HUES48 (cell line): ENCODE measurements around the gene MTIF2.
"Not testable (repeated sequence)": the region's sequence is repeated elsewhere in the genome, so short reads cannot be mapped to it uniquely, and the experiment has no call there.

Experiments
- H3K27ac ChIP-seq: one replicate; pipeline ENCODE4 v1.7.0; 2013; ENCODE audit warnings: low read depth, low read length, inconsistent platforms
- H3K27me3 ChIP-seq: 2 replicates; pipeline ENCODE4 v1.6.1; 2013; ENCODE audit warnings: mild to moderate bottlenecking, low read length; ENCODE audit not compliant: control insufficient read depth, insufficient read depth
- H3K36me3 ChIP-seq: 2 replicates; pipeline ENCODE4 v1.6.1; 2013; ENCODE audit warnings: low read length; ENCODE audit not compliant: control insufficient read depth, insufficient read depth
- H3K4me1 ChIP-seq: 2 replicates; pipeline ENCODE4 v1.6.1; 2013; ENCODE audit warnings: mild to moderate bottlenecking, low read length; ENCODE audit not compliant: control insufficient read depth, insufficient read depth
- H3K4me3 ChIP-seq: 2 replicates; pipeline ENCODE4 v1.5.1; 2013; ENCODE audit warnings: mild to moderate bottlenecking, low read depth, low read length
- H3K9ac ChIP-seq: 2 replicates; pipeline ENCODE4 v1.6.1; 2013; ENCODE audit warnings: mild to moderate bottlenecking, low read depth, low read length, moderate library complexity
- H3K9me3 ChIP-seq: 2 replicates; pipeline ENCODE4 v1.6.1; 2013; ENCODE audit warnings: low read length; ENCODE audit not compliant: control insufficient read depth, insufficient read depth

Gene MTIF2

DNA sequence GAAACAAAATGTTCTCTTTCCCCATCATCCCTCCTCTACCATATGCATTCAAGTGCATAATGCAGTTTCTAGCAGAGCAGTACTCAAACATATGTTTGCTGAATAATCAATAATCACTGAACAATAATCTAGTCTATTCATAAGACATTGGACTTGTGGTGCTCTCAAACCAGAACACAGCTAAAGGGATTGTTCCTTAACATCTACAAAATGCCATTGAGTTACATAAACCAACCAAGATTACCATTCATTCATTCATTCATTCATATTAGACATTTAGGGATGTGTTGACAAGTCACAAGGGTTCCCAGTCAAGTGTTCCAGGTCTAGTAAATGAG is 40.8 kb downstream of the MTIF2 start:
- H3K36me3 ChIP-seq, result peaks cover 6% of the 10 kb centered on the region
- no peak overlapping the region for H3K27ac ChIP-seq
- no peaks in the 10 kb centered on the region for H3K27me3 ChIP-seq
- H3K4me3 ChIP-seq, result no peak overlapping the region
- no peak overlapping the region for H3K9ac ChIP-seq
- no peaks in the 10 kb centered on the region for H3K9me3 ChIP-seq
- peaks cover 5% of the 10 kb centered on the region; the same call in 1 of the 2 replicates for H3K4me1 ChIP-seq

DNA sequence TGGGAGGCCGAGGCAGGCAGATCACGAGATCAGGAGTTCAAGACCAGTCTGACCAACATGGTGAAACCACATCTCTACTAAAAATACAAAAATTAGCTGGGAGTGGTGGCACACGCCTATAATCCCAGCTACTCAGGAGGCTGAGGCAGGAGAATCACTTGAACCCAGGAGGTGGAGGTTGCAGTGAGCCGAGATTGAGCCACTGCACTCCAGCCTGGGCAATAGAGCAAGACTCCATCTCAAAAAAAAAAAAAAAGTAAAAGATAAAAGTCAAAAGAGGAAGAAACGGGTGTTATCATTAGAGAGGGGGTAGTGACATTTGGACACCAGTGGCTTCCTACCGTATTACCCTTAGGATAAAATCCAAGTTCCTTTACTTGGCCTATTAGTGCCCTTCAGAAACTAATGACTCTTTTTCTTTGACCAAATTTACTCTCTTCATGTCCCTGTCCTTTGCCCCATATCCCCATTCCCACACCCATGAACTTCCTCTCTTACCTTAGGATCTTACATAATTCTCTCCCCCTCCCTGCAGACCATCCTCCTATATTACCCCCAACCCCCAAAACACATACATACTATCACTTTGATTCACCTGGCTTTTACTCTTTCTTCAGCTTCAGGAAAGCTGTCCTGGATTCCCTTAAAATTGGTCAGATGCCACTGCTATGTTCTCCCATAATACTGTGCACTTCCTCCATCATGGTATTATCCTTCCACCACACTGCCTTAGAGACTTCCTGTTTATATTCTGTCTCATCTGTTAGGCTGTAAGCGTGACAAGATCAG is 41.4 kb downstream of the MTIF2 start:
- H3K4me1 ChIP-seq, H3K9me3 ChIP-seq, H3K27me3 ChIP-seq, H3K4me3 ChIP-seq, H3K9ac ChIP-seq, H3K27ac ChIP-seq, H3K36me3 ChIP-seq: not testable (repeated sequence)

DNA sequence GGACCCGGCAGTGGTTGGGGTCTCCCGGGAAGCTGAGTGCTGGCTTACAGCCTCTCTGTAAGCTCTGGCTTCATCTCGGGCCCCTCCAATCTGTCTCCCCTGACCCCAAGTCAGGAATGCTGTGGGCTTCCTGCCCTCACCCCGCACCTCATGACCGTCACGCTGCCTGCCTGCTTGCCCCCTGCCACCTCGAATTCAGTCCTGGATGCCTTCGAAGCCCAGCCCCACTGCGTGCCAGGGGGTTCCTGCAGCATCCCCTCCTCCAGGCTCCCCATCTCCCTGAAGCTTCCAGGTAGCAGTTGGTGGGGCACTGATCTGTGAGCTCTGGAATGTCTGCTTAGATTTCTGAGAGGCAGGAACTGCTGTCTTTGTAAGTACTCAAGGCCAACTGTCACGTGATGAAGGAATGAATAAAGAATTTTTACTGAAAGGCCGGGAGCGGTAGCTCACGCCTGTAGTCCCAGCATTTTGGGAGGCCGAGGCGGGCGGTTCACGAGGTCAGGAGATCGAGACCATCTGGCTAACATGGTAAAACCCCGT is 43.5 kb downstream of the MTIF2 start:
- H3K9ac ChIP-seq, result no peak overlapping the region

DNA sequence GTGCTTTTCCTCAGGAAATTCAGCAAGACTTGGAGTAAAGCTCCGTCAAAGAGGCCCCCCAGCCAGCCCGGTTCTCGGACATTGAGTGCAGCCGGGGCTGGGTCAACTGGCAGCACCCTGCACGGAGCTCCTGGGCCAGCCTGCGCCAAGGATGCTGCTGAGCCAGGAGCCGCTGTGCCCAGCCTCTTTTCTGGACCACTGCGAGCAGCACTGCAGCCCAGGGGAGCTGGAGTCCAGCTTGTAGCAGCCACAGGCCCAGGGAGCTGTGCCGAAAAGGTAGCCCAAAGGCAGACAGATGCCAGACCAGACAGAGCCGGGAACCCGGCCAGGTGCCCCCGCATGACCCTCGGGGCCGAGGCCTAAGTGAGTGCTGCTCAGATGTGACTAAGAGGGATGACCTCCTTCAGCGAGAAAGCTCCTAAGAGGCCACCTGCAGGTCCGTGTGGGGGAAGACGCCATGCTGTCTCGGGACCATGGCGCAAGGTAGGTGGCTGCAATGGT is 44.2 kb downstream of the MTIF2 start:
- no peak overlapping the region for H3K9ac ChIP-seq
- H3K27me3 ChIP-seq, result no peaks in the 10 kb centered on the region
- H3K27ac ChIP-seq, result no peak overlapping the region
- H3K9me3 ChIP-seq, result no peaks in the 10 kb centered on the region
- no peaks in the 10 kb centered on the region for H3K4me1 ChIP-seq
- H3K36me3 ChIP-seq, result 0 out of 2 replicates have a peak, but pooled peaks cover 4% of the 10 kb centered on the region
- no peak overlapping the region for H3K4me3 ChIP-seq

More for the DNA sequence above, 43.5 kb downstream of the MTIF2 start:
- Histone ChIP-seq H3K36me3 (0 out of 2 replicates have a peak, but pooled peaks cover 4% of the 10 kb centered on the region), H3K4me3 (no peak overlapping the region), H3K9me3 (no peaks in the 10 kb centered on the region), H3K4me1 (no peaks in the 10 kb centered on the region), H3K27ac (no peak overlapping the region), H3K27me3 (no peaks in the 10 kb centered on the region)

DNA sequence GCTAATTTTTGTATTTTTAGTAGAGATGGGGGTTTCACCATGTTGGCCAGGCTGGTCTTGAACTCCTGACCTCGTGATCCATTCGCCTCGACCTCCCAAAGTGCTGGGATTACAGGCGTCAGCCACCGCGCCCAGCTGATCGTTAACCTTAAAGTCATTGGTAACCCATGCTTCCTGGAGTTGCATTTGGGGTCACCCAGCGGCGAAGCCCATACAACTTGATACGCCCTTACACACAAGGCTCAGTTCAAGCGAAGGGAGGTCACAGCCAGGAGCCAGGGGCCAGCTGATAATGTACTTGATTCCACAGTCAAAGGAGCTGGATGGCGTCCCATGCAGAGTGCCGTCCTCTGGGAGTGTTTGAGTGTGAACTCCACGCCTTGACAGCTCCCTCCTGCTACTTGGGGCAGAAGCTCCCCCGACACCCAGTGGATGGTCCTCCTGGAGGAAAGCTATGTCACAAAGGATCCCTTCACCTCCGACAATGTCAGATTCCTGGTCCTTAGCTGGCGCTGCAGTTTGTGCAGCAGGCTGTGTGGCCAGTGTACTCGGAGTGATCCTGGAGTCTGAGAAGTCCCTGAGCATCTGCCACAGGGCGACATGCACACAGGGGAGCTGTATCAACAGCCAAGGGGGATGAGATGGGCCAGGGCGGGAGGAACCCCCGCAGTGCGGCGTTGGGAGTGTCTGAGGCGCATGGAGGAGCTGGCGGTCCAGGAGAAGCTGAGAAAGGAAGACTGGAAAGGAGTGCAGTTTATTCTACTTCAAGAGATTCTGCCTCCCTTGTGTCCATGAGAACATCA is 44.9 kb downstream of the MTIF2 start:
- Histone ChIP-seq H3K27me3 (no peaks in the 10 kb centered on the region), H3K4me3 (no peak overlapping the region; the same call in 1 of the 2 replicates), H3K9me3 (no peaks in the 10 kb centered on the region), H3K4me1 (no peaks in the 10 kb centered on the region), H3K9ac (no peak overlapping the region), H3K36me3 (0 out of 2 replicates have a peak, but pooled peaks cover 4% of the 10 kb centered on the region), H3K27ac (no peak overlapping the region)

DNA sequence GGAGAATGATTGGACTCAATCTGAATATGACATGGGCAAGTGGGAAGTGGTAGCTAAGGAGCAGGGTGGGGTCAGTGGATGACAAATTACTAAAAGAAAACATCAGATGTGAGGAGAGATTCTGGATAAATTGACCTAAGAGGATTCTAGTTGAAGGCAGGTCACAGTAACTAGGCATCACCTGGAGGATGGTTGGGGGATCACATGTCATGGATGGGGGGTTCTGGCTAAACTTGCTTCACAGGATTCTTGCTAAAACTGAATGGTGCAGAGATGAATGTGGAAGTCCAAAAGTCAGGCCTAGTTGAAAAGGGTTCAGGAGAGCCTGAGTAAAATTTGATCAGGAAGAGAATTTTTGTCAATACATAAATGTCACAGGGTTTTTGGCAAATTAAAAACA is 55.2 kb downstream of the MTIF2 start:
- Histone ChIP-seq H3K36me3 (no peaks in the 10 kb centered on the region), H3K9ac (no peak overlapping the region), H3K9me3 (no peaks in the 10 kb centered on the region), H3K4me3 (no peak overlapping the region), H3K4me1 (peaks cover 5% of the 10 kb centered on the region; the same call in 1 of the 2 replicates), H3K27ac (no peak overlapping the region), H3K27me3 (no peaks in the 10 kb centered on the region)

DNA sequence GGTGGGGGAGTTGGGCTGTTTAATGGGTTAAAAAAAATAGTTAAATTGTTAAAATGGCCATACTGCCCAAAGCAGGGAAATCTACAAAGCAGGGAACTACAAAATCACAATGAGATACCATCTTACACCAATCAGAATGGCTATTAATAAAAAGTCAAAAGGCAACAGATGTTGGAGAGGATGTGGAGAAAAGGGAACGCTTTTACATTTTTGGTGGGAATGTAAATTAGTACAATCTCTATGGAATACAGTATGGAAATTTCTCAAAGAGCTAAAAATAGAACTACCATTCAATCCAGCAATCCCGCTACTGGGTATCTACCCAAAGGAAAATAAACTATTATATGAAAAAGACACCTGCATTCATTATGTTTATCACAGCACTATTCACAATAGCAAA is 64.1 kb downstream of the MTIF2 start:
- H3K27me3 ChIP-seq, result no peaks in the 10 kb centered on the region
- no peaks in the 10 kb centered on the region for H3K9me3 ChIP-seq
- H3K9ac ChIP-seq, result no peak overlapping the region
- no peak overlapping the region for H3K27ac ChIP-seq
- no peaks in the 10 kb centered on the region for H3K4me1 ChIP-seq
- no peak overlapping the region for H3K4me3 ChIP-seq
- 0 out of 2 replicates have a peak, but pooled peaks cover 4% of the 10 kb centered on the region for H3K36me3 ChIP-seq

DNA sequence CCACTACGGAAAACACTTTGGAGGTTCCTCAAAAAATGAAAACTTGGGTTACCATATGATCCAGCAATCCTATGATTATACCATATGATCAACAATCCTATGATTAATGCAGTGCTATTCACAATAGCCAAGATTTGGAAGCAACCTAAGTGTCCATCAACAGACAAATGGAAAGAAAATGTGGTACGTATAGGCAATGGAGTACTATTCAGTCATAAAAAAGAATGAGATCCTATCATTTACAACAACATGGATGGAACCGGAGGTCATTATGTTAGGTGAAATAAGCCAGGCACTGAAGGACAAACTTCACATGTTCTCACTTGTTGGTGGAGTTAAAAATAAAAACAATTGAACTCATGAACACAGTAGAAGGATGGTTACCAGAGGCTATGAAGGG is 64.5 kb downstream of the MTIF2 start:
- H3K4me3 ChIP-seq, result no peak overlapping the region
- H3K9me3 ChIP-seq, result no peaks in the 10 kb centered on the region
- H3K4me1 ChIP-seq, result no peaks in the 10 kb centered on the region
- H3K27me3 ChIP-seq, result no peaks in the 10 kb centered on the region
- no peak overlapping the region for H3K9ac ChIP-seq
- H3K27ac ChIP-seq, result no peak overlapping the region
- H3K36me3 ChIP-seq, result 0 out of 2 replicates have a peak, but pooled peaks cover 4% of the 10 kb centered on the region

DNA sequence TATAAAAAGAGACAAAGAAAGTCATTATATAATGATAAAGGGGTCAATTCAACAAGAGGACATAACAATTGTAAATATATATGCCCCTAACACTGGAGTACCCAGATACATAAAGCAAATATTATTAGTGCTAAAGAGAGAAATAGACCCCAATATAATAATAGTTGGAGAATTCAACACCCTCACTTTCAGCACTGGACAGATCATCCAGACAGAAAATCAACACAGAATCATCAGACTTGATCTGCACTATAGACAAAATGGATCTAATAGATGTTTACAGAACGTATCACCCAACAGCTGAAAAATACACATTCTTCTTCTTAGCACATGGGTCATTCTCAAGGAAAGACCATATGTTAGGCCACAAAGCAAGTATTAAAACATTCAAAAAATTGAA is 68.6 kb downstream of the MTIF2 start:
- Histone ChIP-seq H3K36me3 (0 out of 2 replicates have a peak, but pooled peaks cover 6% of the 10 kb centered on the region), H3K9me3 (no peaks in the 10 kb centered on the region), H3K9ac (no peak overlapping the region), H3K27me3 (no peaks in the 10 kb centered on the region), H3K4me1 (no peaks in the 10 kb centered on the region), H3K27ac (no peak overlapping the region), H3K4me3 (no peak overlapping the region)

DNA sequence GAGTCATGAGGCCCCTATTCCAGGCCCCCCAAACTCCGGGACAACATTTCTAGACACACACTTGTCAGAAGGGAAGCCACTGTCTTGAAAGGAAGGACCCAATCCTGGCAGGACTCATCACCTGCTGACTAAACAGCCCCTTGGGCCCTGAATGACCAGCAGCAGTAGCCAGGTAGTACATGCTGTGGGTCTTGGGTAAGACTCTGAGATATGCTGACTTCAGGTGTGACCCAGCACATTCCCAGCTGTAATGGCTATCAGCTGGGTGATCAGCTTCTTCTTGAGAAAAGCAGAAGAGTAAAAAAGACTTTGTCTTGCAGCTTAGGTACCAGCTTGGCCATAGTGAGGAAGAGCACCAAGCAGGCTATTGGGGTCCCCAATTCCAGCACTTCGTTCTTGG is 72.5 kb downstream of the MTIF2 start:
- H3K4me3 ChIP-seq, result no peak overlapping the region

DNA sequence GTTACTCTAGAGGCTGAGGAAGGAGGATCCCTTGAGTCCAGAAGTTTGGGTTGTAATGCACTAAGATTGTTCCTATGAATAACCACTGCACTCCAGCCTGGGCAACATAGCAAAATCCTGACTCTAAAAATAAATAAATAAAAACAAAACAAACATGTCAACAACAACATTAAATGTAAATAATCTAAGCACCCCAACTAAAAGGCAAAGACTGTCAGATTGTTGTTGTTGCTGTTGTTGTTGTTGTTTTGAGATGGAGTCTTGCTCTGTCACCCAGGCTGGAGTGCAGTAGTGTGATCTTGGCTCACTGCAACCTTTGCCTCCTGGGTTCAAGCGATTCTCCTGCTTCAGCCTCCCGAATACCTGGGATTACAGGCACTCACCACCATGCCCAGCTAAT is 77.1 kb downstream of the MTIF2 start:
- not testable (repeated sequence) for H3K27me3 ChIP-seq, H3K4me1 ChIP-seq, H3K4me3 ChIP-seq, H3K36me3 ChIP-seq, H3K9me3 ChIP-seq, H3K9ac ChIP-seq, H3K27ac ChIP-seq

More for the DNA sequence above, 72.5 kb downstream of the MTIF2 start:
- no peak overlapping the region for H3K9ac ChIP-seq
- H3K36me3 ChIP-seq, result 0 out of 2 replicates have a peak, but pooled peaks cover 2% of the 10 kb centered on the region
- no peak overlapping the region for H3K27ac ChIP-seq
- no peaks in the 10 kb centered on the region for H3K4me1 ChIP-seq
- no peaks in the 10 kb centered on the region for H3K27me3 ChIP-seq
- H3K9me3 ChIP-seq, result no peaks in the 10 kb centered on the region
